Panc1 (cell line): ENCODE data around the gene TRAFD1. TPM values are rescaled to one million over a fixed set of nuclear protein-coding genes. Genes with fewer than 3 reads are reported as not detected.

ENCODE experiments used
- ATAC-seq: fragments of 200-7000 bp; cut with Tn5 transposase; 2 replicates; pipeline ENCODE4 v1.9.1; 2020; ENCODE audit warnings: mild to moderate bottlenecking, moderate library complexity
- BruUV-seq: library from RNA; stranded (reverse); fragments of 400-500 nt; replicated peaks from 2 replicates; lab custom pipeline; 2021; lab: Mats Ljungman, UMichigan
- CTCF ChIA-PET: fragments of 300-600 bp; sonication (Branson Sonifier 250); formaldehyde crosslinking; loops from one replicate; lab custom pipeline; 2022; ENCODE audit warnings: antibody characterized with exemption; lab: Charles Lee
- POLR2A ChIA-PET: fragments of 300-600 bp; sonication (Branson Sonifier 250); formaldehyde crosslinking; loops from one replicate; lab custom pipeline; 2022; ENCODE audit warnings: antibody characterized with exemption; lab: Charles Lee
- DNase-seq: peaks from one replicate; pipeline ENCODE4 v3.0.0-alpha.2; 2010; ENCODE audit warnings: low read depth, low spot score
- H3K27ac ChIP-seq: 2 replicates; pipeline ENCODE4 v1.5.1; 2011; ENCODE audit warnings: mild to moderate bottlenecking, low read length, inconsistent platforms
- H3K27me3 ChIP-seq: fragments of 200-500 bp; sonication (Bioruptor generic); 2 replicates; pipeline ENCODE4 v1.6.0; 2014; ENCODE audit warnings: low read length, inconsistent platforms; ENCODE audit not compliant: control insufficient read depth, insufficient read depth
- H3K36me3 ChIP-seq: fragments of 200-500 bp; sonication (Bioruptor generic); 2 replicates; pipeline ENCODE4 v1.5.1; 2014; ENCODE audit warnings: inconsistent platforms, mild to moderate bottlenecking, low read length, moderate library complexity; ENCODE audit not compliant: control insufficient read depth, insufficient read depth
- H3K4me1 ChIP-seq: 2 replicates; pipeline ENCODE4 v1.5.1; 2011; ENCODE audit warnings: inconsistent platforms, mild to moderate bottlenecking, low read length, moderate library complexity; ENCODE audit not compliant: control insufficient read depth, insufficient read depth
- H3K4me3 ChIP-seq, 2 experiments: 2 replicates each; pipeline ENCODE4 v1.5.1; 2011 to 2012; ENCODE audit warnings: low read depth in 2 of 2, low read length in 2 of 2, mild to moderate bottlenecking in 2 of 2, inconsistent platforms in 1 of 2, moderate library complexity in 1 of 2
- H3K9me3 ChIP-seq: fragments of 200-500 bp; sonication (Bioruptor generic); 2 replicates; pipeline ENCODE4 v1.5.1; 2014; ENCODE audit warnings: low read depth, mild to moderate bottlenecking, inconsistent platforms, low read length, moderate library complexity; ENCODE audit not compliant: control insufficient read depth, insufficient read depth
- POLR2AphosphoS5 ChIP-seq: IDR thresholded peaks from 2 replicates; pipeline ENCODE4 v1.6.1; 2012; ENCODE audit warnings: mild to moderate bottlenecking, low read depth, low read length, moderate library complexity
- SIN3A ChIP-seq: IDR thresholded peaks from 2 replicates; pipeline ENCODE4 v1.6.1; 2012; ENCODE audit warnings: low read depth, mild to moderate bottlenecking, low read length, moderate library complexity, borderline replicate concordance; ENCODE audit not compliant: insufficient read depth
- TCF7L2 ChIP-seq: IDR thresholded peaks from 2 replicates; pipeline ENCODE4 v1.6.1; 2011; ENCODE audit warnings: mild to moderate bottlenecking, low read depth, low read length, inconsistent platforms
- in situ Hi-C: cut with HindIII; loops from 2 replicates; pipeline ENCODE4 v1.10.0; 2016; ENCODE audit warnings: low sequenced_read_pairs, low pct_unique_long_range_greater_than_20kb
- intact Hi-C: fragments of 100-400 bp; cut with micrococcal nuclease; formaldehyde crosslinking; loops from one replicate; pipeline ENCODE4 v1.10.0; 2022; ENCODE audit not compliant: unreplicated experiment
- total RNA-seq: library from RNA; stranded (reverse); gene quantifications from one replicate; pipeline ENCODE4 v1.2.1, GENCODE V29; 2021; ENCODE audit not compliant: unreplicated experiment
- TF ChIP-seq, protein P1 (sequence below), 2 experiments: IDR thresholded peaks; 2 replicates each; pipeline ENCODE4 v1.6.1; 2011 to 2012; ENCODE audit warnings: low read depth in 2 of 2, control low read depth in 1 of 2, low read length in 1 of 2, mild to moderate bottlenecking in 1 of 2, moderate library complexity in 1 of 2; ENCODE audit not compliant: insufficient read depth in 1 of 2
- TF ChIP-seq, protein P2 (sequence below): fragments of 450-650 bp; IDR thresholded peaks from 2 replicates; pipeline ENCODE4 v1.5.1; 2017; ENCODE audit warnings: mild to moderate bottlenecking

The TRAFD1 gene
- total RNA-seq, 1 experiment from 2014 or later, result 32.9 TPM

DNA sequence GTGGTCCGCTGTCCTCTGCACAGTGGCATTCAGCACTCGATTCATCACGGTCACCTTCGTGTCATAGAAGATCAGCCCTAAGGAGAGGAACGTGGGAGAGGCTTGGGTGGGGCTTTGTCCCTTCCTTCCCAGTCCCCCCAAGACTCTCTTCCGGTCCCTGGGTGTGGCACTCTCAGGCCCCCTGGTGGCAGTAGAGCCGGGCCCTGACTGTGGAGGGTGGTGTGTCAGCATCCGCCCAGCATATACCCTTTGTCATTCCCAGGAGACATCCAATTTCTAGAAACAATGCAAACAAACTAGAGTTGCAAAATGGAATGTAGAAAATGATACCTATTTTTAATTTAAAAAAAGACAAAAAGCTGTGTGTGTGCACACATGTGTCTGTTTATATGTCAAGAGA lies 45.0 kb downstream of the TRAFD1 start:
- no peak for TF ChIP-seq SIN3A
- TF ChIP-seq TCF7L2, result no peak
- TF ChIP-seq, protein P1, sequence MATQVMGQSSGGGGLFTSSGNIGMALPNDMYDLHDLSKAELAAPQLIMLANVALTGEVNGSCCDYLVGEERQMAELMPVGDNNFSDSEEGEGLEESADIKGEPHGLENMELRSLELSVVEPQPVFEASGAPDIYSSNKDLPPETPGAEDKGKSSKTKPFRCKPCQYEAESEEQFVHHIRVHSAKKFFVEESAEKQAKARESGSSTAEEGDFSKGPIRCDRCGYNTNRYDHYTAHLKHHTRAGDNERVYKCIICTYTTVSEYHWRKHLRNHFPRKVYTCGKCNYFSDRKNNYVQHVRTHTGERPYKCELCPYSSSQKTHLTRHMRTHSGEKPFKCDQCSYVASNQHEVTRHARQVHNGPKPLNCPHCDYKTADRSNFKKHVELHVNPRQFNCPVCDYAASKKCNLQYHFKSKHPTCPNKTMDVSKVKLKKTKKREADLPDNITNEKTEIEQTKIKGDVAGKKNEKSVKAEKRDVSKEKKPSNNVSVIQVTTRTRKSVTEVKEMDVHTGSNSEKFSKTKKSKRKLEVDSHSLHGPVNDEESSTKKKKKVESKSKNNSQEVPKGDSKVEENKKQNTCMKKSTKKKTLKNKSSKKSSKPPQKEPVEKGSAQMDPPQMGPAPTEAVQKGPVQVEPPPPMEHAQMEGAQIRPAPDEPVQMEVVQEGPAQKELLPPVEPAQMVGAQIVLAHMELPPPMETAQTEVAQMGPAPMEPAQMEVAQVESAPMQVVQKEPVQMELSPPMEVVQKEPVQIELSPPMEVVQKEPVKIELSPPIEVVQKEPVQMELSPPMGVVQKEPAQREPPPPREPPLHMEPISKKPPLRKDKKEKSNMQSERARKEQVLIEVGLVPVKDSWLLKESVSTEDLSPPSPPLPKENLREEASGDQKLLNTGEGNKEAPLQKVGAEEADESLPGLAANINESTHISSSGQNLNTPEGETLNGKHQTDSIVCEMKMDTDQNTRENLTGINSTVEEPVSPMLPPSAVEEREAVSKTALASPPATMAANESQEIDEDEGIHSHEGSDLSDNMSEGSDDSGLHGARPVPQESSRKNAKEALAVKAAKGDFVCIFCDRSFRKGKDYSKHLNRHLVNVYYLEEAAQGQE (IDR thresholded peaks at IDR 0.05; ENCODE audit: insufficient read depth in 1 of 2, low read depth in 2 of 2, low read length in 1 of 2), result no peak
- TF ChIP-seq, protein P2, sequence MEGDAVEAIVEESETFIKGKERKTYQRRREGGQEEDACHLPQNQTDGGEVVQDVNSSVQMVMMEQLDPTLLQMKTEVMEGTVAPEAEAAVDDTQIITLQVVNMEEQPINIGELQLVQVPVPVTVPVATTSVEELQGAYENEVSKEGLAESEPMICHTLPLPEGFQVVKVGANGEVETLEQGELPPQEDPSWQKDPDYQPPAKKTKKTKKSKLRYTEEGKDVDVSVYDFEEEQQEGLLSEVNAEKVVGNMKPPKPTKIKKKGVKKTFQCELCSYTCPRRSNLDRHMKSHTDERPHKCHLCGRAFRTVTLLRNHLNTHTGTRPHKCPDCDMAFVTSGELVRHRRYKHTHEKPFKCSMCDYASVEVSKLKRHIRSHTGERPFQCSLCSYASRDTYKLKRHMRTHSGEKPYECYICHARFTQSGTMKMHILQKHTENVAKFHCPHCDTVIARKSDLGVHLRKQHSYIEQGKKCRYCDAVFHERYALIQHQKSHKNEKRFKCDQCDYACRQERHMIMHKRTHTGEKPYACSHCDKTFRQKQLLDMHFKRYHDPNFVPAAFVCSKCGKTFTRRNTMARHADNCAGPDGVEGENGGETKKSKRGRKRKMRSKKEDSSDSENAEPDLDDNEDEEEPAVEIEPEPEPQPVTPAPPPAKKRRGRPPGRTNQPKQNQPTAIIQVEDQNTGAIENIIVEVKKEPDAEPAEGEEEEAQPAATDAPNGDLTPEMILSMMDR, result no peak
- TF ChIP-seq POLR2AphosphoS5, result no peak
- H3K4me1 ChIP-seq, result no peaks in the 10 kb centered on the region
- CTCF ChIA-PET, result interaction anchor here (0.6 kb wide), 1 partner anchor 111 kb away, joined by 5 read pairs; no protein-coding TSS in a partner anchor
- no peak overlapping the region for H3K27ac ChIP-seq
- ATAC-seq (no peak), DNase-seq (no peak)
- no peak overlapping the region for H3K4me3 ChIP-seq
- intact Hi-C loops, result no loop called here
- in situ Hi-C loops, result no loop called here
- no TSS peak for BruUV-seq
- H3K36me3 ChIP-seq, result no peaks in the 10 kb centered on the region; the same call in 1 of the 2 replicates
- no peaks in the 10 kb centered on the region for H3K27me3 ChIP-seq
- POLR2A ChIA-PET, result no interaction called here
- no peaks in the 10 kb centered on the region for H3K9me3 ChIP-seq

- no peaks in the 10 kb centered on the region; the same call in 1 of the 2 replicates for H3K36me3 ChIP-seq
- intact Hi-C loops, result no loop called here
Measured at GRCh38 chr12:112170971-112171596, 45.7 kb downstream of the TRAFD1 start.

More at GRCh38 chr12:112170971-112171596, 45.7 kb downstream of the TRAFD1 start:
- ChIA-PET CTCF (no interaction called here), POLR2A (no interaction called here)
- H3K27me3 ChIP-seq, result no peaks in the 10 kb centered on the region
- in situ Hi-C loops, result no loop called here
- no peaks in the 10 kb centered on the region for H3K9me3 ChIP-seq
- ATAC-seq (no peak), DNase-seq (no peak)
- H3K4me1 ChIP-seq, result no peaks in the 10 kb centered on the region
- no TSS peak for BruUV-seq
- no peak overlapping the region for H3K27ac ChIP-seq
- no peak for TF ChIP-seq SIN3A
- no peak overlapping the region for H3K4me3 ChIP-seq
